DOHH2 (cell line): Measurements from ENCODE around the gene ATP10B.

Experiments used
- H3F3A ChIP-seq: fragments of 200-600 bp; sonication (generic), shearing (Covaris generic); 2 replicates; pipeline ENCODE4 v1.6.0; 2016; ENCODE audit warnings: antibody characterized with exemption, mild to moderate bottlenecking; ENCODE audit not compliant: control insufficient read depth, insufficient read depth
- H3K27ac ChIP-seq: fragments of 200-600 bp; sonication (generic); 2 replicates; pipeline ENCODE4 v1.5.1; 2014; ENCODE audit warnings: low read depth, mild to moderate bottlenecking, low read length, moderate library complexity
- H3K27me3 ChIP-seq: fragments of 200-600 bp; sonication (generic); 2 replicates; pipeline ENCODE4 v1.6.1; 2014; ENCODE audit warnings: mild to moderate bottlenecking, low read length, mixed read lengths; ENCODE audit not compliant: control insufficient read depth
- H3K36me3 ChIP-seq: fragments of 200-600 bp; sonication (generic); 2 replicates; pipeline ENCODE4 v1.6.1; 2014; ENCODE audit warnings: mild to moderate bottlenecking, low read length, moderate library complexity, mixed read lengths; ENCODE audit not compliant: control insufficient read depth
- H3K4me1 ChIP-seq: fragments of 200-600 bp; sonication (generic); 2 replicates; pipeline ENCODE4 v1.6.1; 2014; ENCODE audit warnings: mild to moderate bottlenecking, low read length, mixed read lengths; ENCODE audit not compliant: control insufficient read depth
- H3K4me2 ChIP-seq: fragments of 200-600 bp; sonication (generic); 2 replicates; pipeline ENCODE4 v1.6.0; 2014; ENCODE audit warnings: mild to moderate bottlenecking, low read length, moderate library complexity
- H3K4me3 ChIP-seq: fragments of 200-600 bp; sonication (generic); 2 replicates; pipeline ENCODE4 v1.5.1; 2014; ENCODE audit warnings: mild to moderate bottlenecking, low read length, mixed read lengths
- H3K79me2 ChIP-seq: fragments of 200-600 bp; sonication (generic); 2 replicates; pipeline ENCODE4 v1.6.1; 2014; ENCODE audit warnings: mild to moderate bottlenecking, low read length, mixed read lengths; ENCODE audit not compliant: control insufficient read depth
- H3K9me2 ChIP-seq: fragments of 200-600 bp; sonication (generic); replicated peaks from 2 replicates; pipeline ENCODE4 v1.6.1; 2014; ENCODE audit warnings: mild to moderate bottlenecking, low read length, mixed read lengths; ENCODE audit not compliant: control insufficient read depth
- H3K9me3 ChIP-seq: fragments of 200-600 bp; sonication (generic); 2 replicates; pipeline ENCODE4 v1.6.1; 2014; ENCODE audit warnings: antibody characterized with exemption, low read length, mixed read lengths; ENCODE audit not compliant: control insufficient read depth, insufficient read depth
- H4K20me1 ChIP-seq: fragments of 200-600 bp; sonication (generic); 2 replicates; pipeline ENCODE4 v1.6.0; 2014; ENCODE audit warnings: low read depth, mild to moderate bottlenecking, antibody characterized with exemption, low read length, moderate library complexity; ENCODE audit not compliant: control insufficient read depth, insufficient read depth
- EZH2phosphoT487 ChIP-seq: fragments of 200-600 bp; sonication (generic); IDR thresholded peaks from 2 replicates; pipeline ENCODE4 v1.6.1; 2017; ENCODE audit warnings: borderline replicate concordance, mild to moderate bottlenecking, antibody characterized with exemption, low read length, moderate library complexity, mixed read lengths
- TF ChIP-seq, protein P1 (sequence below): fragments of 200-600 bp; sonication (generic); IDR thresholded peaks from one replicate; pipeline ENCODE4 v1.5.1; 2014; ENCODE audit warnings: antibody characterized with exemption, mild to moderate bottlenecking, low read depth, low read length; ENCODE audit not compliant: poor library complexity, severe bottlenecking

Gene ATP10B

DNA sequence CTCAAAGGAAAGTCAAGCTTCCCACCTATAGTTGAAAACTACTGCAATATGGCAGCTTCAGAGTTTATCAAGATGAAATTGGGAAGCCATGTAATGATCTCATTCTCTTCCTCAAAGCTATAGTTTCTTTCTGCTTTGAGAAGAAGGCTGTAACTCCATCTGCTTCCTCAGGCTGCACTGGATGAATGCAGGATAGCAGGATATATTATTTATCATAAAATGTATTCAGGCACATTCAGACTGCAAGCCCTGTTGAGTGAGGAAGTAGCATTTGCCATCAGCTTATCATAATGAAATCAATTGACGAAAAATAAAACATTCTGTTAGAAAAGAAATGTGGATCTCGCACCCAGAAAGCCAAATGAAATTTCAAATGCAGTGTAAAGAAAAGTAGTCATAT, 560 bp downstream of the ATP10B start:
- Histone ChIP-seq H3K27ac (no peak overlapping the region), H3K9me3 (no peaks in the 10 kb centered on the region), H3K27me3 (0 out of 2 replicates have a peak, but pooled peaks cover 3% of the 10 kb centered on the region), H3K79me2 (no peaks in the 10 kb centered on the region), H3K4me2 (no peak overlapping the region), H3K9me2 (no peaks in the 10 kb centered on the region), H3K36me3 (no peaks in the 10 kb centered on the region), H3K4me1 (no peaks in the 10 kb centered on the region), H3F3A (no peaks in the 10 kb centered on the region), H4K20me1 (no peaks in the 10 kb centered on the region), H3K4me3 (no peak overlapping the region)
- no peak for TF ChIP-seq EZH2phosphoT487
- TF ChIP-seq, protein P1, sequence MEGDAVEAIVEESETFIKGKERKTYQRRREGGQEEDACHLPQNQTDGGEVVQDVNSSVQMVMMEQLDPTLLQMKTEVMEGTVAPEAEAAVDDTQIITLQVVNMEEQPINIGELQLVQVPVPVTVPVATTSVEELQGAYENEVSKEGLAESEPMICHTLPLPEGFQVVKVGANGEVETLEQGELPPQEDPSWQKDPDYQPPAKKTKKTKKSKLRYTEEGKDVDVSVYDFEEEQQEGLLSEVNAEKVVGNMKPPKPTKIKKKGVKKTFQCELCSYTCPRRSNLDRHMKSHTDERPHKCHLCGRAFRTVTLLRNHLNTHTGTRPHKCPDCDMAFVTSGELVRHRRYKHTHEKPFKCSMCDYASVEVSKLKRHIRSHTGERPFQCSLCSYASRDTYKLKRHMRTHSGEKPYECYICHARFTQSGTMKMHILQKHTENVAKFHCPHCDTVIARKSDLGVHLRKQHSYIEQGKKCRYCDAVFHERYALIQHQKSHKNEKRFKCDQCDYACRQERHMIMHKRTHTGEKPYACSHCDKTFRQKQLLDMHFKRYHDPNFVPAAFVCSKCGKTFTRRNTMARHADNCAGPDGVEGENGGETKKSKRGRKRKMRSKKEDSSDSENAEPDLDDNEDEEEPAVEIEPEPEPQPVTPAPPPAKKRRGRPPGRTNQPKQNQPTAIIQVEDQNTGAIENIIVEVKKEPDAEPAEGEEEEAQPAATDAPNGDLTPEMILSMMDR = no peak

DNA sequence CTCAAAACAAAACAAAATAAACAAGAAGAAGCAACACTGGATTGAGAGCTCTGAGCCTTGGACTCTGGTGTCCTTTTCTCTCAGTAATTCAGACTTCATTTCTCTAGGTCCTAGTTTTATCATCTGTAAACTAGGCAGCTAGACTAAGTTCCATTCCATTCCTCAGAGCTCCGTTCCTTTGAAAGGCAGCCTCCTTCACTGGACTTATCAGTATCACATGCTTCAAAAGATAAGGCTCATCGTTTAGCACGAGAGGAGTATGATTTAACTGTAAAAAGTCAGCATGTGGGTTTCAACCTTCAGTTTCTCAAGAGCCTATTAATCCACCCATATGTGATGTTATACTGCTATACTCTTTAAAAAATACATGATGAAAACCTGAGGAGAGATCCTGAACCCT, 1.6 kb downstream of the ATP10B start:
- no peak for TF ChIP-seq EZH2phosphoT487
- TF ChIP-seq, protein P1 = no peak
- no peak overlapping the region for H3K27ac ChIP-seq
- H3K4me1 ChIP-seq = no peaks in the 10 kb centered on the region
- no peaks in the 10 kb centered on the region for H3K9me2 ChIP-seq
- H3F3A ChIP-seq = no peaks in the 10 kb centered on the region
- no peaks in the 10 kb centered on the region for H4K20me1 ChIP-seq
- H3K4me3 ChIP-seq = no peak overlapping the region
- no peaks in the 10 kb centered on the region for H3K79me2 ChIP-seq
- H3K27me3 ChIP-seq = 0 out of 2 replicates have a peak, but pooled peaks cover 3% of the 10 kb centered on the region
- H3K4me2 ChIP-seq = no peak overlapping the region
- no peaks in the 10 kb centered on the region for H3K36me3 ChIP-seq
- no peaks in the 10 kb centered on the region for H3K9me3 ChIP-seq

DNA sequence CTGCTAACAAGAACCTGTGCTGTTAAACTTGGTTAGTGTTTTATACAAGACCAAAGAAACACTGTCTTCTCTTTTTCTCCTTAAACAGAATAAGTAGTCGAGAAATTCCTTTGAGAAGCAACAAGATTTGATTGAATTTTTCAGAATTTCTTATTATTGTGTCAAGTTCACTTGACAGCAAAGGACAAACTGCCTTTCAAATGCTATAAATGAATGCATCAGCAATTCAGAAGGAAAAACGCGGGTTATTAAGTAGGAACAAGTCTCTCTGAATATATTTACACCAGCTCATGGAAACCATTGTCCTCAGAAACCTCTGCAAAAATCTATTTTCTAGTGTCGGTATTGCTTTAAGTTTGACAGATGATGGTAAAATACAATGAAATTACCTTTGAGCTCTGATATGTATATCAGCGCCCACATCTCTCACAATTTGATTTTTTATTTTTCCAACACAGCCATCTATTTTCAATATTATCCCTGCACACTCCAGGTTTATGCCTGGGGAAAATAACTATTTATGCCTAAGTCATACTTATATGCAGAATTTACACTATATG, 4.4 kb downstream of the ATP10B start:
- TF ChIP-seq, protein P1 = no peak
- TF ChIP-seq EZH2phosphoT487 = no peak
- no peaks in the 10 kb centered on the region for H3K36me3 ChIP-seq
- H3K4me3 ChIP-seq = no peak overlapping the region

More for the DNA sequence above, 4.4 kb downstream of the ATP10B start:
- Histone ChIP-seq H3K4me1 (peaks cover 10% of the 10 kb centered on the region), H3K79me2 (no peaks in the 10 kb centered on the region), H3K4me2 (no peak overlapping the region), H3K9me2 (no peaks in the 10 kb centered on the region), H3K9me3 (no peaks in the 10 kb centered on the region), H3K27me3 (0 out of 2 replicates have a peak, but pooled peaks cover 3% of the 10 kb centered on the region), H3K27ac (no peak overlapping the region), H3F3A (no peaks in the 10 kb centered on the region), H4K20me1 (no peaks in the 10 kb centered on the region)
